Measurements from ENCODE around the gene DYNC2LI1.

DYNC2LI1 gene

DNA sequence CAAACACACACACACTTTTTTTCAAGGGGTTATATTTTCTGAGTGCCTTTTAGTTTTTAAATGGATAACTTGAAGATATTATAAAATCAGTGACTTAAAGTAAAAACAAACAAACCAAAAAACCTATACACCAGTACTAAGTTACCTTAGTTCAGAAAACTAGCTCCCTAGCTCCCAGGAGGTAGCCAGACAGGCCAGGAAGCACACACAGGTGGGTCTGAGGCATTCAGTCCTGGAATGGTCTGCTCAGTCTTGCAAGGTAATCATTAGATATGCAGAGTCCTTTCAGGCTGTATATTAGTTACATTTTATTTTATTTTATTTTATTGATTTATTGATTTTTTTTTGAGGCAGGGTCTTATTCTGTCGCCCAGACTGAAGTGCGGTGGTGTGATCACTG, 10.7 kb upstream of the DYNC2LI1 start:
- no peak for DNase-seq (ENCODE audit: low read depth in 2 of 2)

DNA sequence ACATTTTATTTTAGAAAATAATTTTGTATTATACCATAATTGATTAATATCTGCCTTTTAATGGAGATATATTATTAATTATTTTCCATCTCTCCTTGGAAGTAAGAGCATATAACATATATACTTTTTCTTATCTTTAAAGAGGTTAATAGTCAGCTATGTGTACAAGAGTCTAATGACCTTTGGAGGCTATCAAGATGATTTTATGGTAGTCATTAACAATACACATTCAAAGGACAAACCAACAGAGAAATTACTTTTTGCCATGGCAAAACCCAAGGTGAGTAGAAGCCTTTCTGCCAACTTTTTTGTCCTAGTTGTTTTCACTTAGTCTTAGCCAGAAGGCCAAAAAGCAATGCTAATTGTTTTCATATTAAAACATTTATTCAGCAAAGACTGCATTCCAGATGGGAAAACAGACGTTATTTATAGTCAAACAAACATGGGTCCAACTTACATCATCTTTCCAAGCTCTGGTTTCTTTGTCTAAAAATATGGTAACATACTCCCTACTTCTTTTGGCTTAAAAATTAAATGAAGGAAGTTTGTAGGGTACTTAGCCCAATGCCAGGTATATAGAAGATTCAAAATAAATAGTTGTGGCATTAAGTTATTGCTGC, 9.6 kb upstream of the DYNC2LI1 start:
- DNase-seq (ENCODE audit: low read depth in 2 of 2), result no peak

DNA sequence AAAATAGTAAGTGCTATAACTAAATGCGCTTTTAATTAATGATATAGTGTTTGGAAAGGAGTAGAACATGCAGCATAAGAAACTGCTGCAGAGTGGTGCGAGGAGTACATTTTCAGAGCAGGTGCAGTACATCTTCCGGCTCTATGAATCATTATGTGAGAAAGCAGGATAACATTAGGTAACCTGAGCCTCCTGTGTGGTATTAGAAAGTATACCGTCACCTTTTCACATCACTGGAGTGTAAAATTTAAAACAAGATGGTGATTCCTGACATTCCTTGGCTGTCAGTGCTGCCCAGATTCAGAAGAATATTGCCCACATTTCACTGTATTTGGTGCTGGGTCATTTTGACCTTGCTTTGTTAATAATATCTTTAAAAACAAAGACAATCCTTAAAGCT, 7.8 kb upstream of the DYNC2LI1 start:
- no peak for DNase-seq (ENCODE audit: low read depth in 2 of 2)

DNA sequence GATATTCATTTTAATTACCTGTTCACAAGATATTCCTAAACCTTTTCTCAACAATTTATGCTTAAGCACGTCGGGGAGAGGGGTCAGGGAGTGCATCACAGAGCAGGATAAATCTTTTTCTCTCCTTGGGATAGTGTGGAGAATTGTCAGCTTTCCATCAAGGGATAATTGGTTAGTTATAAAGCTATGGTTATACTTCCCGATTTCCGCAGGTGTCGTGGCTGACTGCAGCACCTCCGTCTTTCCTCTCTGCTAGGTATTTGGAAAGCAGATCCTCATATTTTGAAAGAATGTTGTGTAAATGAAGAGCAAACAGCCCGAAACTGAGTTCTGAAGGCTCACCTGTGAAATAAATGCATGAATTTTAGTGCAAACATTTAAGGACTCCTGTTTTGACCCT, 778 bp downstream of the DYNC2LI1 start:
- no peak for DNase-seq (ENCODE audit: low read depth in 2 of 2)

DNA sequence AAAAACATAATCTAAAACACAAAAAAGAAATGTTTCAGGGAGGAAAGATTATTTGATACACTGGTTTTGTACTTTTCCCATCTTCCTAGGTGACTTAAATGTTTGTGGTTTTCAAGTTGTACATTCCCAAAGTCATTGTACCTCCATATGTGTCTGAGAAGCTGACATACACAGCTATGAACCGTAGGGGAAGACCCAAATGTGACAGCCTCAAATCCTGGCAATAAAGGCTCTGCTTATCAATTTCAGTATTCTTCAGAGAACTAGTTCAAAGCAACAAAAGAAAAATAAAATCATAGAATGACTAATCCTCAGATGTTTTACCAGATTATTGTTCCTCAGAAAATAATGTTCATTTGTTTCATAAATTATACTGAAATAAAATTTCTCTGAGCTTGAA, 2.5 kb downstream of the DYNC2LI1 start:
- DNase-seq (ENCODE audit: low read depth in 2 of 2), result no peak

DNA sequence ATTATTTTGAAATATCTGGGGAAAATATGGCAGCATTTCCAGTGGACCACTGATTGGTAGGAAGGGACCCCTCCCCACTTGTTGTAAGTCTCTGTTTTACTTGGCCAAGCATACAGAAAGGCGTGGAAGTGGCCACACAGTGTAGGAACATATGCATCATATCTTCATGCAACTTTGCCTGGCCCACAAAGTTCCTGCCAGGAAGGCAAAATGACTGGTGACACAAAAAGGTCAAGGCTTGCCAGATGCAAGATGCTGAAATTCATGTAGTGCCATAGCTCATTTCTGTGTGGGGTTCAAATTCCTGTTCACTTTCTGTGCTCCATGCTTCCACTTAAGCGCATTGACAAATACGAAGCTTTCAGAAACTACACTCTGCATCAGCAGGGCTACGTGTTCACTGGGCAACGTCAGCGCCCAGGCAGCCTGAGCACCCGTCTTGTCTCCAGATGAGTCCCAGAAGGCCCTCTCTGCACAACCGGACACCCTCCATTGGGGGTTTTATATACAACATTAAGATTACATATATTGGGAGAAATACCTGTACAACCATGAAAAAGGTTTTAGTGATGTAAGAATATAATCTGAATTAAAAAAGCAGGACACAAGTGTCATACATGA, 3.6 kb downstream of the DYNC2LI1 start:
- no peak for DNase-seq (ENCODE audit: low read depth in 2 of 2)

DNA sequence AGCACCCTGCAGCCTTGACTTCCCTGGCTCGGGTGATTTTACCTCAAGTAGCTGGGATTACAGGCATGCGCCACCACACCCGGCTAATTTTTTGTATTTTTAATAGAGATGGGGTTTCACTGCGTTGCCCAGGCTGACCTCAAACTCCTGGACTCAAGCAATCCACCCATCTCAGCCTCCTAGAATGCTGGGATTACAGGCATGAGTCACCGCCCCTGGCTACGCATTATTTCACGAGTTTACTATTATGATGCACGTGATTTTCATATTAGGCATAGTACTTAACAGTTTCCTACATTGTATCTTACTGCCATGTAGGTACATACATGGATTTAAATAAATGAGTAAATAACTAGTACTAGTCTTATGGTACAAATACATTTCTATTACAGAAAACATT, 4.4 kb downstream of the DYNC2LI1 start:
- DNase-seq (ENCODE audit: low read depth in 2 of 2), result no peak

DNA sequence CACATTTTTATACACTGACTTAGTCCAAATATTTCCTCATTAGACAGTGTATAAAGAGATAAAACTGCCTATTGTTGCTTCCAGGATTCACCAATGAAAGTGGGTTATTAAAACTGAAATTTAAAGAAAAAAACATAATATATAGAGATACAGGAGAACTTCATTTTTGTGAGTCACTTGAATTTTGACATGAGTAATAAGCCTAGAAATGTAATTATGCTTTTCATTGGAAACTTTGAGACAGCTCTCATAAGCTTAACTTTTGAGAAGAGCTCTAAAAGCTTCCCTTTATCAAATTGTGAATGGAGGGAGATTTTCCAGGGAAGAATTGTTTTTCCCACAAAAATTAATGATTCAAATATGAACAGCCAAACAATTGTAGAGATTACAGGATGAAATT, 14.1 kb downstream of the DYNC2LI1 start:
- no peak for DNase-seq (ENCODE audit: low read depth in 2 of 2)

DNA sequence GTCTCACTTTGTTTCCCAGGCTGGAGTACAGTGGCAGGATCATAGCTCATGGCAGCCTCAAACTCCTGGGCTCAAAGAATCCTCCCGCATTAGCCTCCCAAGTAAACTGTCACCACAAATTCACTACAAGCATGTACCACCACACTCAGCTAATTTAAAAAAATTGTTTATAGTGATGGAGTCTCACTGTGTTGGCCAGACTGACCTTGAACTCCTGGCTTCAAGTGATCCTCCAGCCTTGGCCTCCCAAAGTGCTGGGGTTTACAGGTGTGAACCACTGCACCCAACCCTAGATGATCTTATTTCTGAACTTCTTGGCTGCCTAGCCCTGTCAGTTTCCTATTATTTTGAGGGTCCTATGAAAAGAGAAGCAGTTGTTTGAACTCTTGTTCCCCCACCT, 14.8 kb downstream of the DYNC2LI1 start:
- no peak for DNase-seq (ENCODE audit: low read depth in 2 of 2)

DNA sequence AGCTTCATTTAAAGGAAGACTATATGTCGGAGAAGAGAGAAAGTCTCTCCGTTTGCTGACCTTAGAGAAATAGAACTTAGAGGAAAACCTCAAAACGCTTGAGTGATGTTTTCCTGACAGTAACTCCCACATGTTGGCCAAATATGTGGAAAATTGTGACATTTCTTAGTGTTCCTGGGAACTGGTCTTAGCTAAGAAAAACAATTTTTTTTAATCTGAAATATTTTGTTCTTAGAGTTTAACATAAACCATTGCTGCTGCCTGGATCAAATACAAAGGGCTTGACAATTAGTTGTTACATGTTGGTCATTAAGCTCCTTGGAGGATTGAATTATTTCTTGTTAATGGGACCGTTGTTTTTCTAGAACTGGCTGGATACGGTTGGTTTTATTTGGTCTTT, 16.3 kb downstream of the DYNC2LI1 start:
- no peak for DNase-seq (ENCODE audit: low read depth in 2 of 2)

DNA sequence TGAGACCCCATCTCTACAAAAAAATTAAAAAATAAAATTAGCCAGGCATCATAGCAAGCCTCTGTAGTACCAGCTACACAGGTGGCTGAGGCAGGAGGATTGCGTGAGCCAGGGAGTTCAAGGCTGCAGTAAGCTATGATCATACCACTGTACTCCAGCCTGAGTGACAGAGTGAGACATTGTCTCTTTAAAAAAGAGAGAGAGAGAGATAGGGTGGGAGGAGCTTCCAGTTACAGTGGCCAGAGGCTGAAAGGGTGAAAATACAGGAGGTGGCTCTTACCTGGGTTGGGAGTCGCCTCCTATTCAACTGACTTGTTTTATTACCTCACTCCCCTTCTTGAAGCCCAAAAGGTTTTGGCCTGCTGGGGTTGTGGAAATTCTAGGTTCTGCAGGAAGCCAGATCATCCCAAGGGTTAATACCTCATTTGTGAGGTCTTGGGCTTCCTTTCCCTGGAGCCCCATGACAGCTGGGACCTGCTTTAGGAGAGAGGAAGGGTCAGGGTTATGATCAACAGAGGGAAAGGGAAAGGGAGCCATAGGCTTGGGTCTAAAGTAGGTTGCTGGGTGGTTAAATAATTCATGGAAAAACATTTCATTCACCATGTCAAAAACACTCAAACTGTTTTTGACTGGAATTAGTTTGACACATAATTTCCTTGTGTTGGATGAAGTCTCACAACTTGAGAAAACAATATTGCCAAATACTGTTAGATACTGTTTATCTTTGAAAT, 17.4 kb downstream of the DYNC2LI1 start:
- no peak for DNase-seq (ENCODE audit: low read depth in 2 of 2)

DNA sequence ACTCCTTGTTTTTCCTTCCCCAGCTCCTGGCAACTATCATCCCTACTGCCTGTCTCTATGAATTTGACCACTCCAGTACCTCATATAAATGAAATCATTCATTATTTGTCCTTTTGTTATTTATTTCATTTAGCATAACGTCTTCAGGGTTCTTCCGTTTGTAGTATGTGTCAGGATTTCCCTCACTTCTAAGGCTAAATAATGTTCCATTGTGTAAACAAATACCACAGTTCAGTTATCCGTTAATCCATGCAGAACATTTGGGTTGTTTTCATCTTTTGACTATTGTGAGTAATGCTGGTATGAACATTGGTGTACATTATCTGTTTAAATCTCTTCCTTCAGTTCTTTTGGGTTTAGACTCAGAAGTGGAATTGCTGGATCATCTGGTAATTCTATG, 18.8 kb downstream of the DYNC2LI1 start:
- no peak for DNase-seq (ENCODE audit: low read depth in 2 of 2)

DNA sequence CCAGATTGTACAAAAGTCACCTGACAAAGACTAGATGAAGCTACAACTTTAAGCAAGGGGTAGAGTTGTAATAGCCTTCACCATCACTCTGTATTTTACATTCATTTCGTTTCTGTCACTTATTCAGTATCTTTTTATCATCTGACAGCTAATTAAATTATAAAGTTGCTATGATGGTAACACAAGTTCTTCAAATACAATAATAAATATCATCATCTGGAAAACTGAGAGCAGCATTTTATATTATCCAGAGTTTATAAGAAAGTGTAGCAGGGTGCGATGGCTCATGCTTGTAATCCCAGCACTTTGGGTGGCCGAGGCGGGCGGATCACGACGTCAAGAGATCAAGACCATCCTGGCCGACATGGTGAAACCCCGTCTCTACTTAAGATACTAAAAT, 21.1 kb downstream of the DYNC2LI1 start:
- no peak for DNase-seq (ENCODE audit: low read depth in 2 of 2)

DNA sequence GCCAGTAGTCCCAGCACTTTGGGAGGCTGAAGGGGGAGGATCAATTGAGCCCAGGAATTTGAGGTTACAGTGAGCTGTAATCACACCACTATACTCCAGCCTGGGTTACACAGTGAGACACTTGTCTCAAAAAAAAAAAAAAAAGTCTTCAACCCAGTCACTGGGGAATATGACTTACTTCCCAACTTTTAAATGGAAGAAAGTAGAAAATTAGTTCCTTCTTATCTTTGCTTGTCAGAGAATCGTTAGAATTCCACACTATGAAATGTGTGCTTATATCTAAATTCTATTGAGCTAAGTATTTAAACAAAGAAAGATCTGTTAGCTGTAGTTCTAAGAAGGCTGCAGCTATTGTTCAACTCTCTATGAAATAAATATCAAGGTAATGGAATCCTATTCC, 22.4 kb downstream of the DYNC2LI1 start:
- DNase-seq (ENCODE audit: low read depth in 2 of 2), result no peak

DNA sequence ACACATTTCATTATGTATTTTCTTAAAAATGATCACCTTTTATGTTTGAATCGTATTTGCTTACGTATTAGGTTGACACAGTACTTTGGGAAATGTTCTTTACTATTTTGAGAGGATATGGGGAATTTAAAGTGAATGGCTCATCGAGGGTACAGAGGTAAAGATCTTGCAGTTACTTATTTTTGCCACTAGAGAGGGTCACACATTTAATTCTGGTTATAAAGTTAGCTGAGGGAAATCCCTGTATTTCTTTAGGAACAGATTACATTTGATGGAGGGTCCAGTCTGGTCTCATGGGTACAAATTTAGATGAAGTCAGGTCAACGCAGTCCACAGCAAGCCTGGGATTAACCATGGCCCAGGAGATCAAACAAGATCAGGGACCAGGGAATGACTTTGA, 24.5 kb downstream of the DYNC2LI1 start:
- DNase-seq (ENCODE audit: low read depth in 2 of 2), result no peak

DNA sequence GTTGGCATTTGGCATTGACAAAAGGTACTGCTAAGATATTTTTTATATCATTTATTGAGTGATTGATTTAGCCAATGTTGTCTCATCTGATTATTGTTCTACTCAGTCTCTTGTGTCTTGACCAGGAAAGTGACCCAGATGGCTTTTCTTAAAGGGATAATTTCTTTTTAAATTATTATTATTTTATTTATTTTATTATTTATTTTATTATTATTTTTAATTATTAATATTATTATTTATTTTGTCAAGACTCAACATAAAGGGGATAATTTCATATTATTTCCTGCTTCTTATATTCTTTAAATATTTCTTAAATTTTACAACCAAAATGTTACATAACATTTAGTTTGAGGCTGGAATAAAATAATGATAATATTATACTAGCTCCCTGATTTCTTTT, 27.1 kb downstream of the DYNC2LI1 start:
- no peak for DNase-seq (ENCODE audit: low read depth in 2 of 2)

DNA sequence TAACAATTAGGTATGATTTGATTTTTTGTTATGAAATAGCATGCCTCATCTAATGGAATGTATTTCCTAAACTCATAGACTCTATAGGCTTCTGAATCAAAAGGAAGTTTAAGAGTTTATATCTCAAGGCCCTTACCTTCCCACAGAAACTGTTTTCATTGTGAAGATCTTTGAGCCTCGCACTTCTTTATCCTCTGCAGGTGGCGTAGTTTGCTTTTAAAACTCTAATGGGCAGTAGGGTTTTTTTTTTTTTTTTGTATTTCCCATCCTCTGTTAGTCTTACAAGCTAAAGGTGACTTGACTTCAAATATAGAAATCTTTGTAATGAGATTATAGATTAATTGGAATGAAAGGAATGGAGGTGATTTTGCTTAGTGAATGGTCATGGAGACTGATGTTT, 28.3 kb downstream of the DYNC2LI1 start:
- DNase-seq (ENCODE audit: low read depth in 2 of 2), result no peak

DNA sequence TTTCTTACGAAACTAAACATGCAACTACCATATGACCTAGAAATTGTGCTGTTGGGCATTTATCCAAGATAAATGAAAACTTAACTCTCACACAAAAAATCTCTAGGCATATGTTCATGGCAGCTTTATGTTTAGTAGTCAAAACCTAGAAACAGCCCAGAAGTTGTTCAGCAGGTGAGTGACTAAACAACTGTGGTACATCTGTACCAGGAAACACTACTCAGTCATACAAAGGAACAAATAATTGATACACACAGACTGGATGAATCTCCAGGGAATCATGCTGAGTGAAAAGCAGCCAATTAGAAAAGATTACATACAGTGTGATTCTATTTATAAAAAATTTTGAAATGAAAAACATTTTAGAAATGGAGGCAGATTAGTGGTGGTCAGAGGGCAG, 29.3 kb downstream of the DYNC2LI1 start:
- no peak for DNase-seq (ENCODE audit: low read depth in 2 of 2)

DNA sequence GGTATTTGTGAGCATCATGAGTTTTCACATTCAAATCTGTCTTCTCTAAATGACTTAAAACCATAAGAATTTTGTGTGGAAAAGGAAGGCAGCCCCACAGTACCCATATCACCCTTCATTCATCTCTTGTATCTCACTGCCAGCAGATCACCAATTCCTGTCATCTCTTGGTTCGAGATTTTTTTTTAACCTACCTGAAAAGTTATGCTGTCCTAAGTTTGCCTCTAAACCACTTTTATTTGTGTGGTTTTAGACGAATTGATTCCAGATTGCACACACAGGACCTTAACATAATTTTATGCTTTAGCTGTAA, 32.8 kb downstream of the DYNC2LI1 start:
- no peak for DNase-seq (ENCODE audit: low read depth in 2 of 2)

DNA sequence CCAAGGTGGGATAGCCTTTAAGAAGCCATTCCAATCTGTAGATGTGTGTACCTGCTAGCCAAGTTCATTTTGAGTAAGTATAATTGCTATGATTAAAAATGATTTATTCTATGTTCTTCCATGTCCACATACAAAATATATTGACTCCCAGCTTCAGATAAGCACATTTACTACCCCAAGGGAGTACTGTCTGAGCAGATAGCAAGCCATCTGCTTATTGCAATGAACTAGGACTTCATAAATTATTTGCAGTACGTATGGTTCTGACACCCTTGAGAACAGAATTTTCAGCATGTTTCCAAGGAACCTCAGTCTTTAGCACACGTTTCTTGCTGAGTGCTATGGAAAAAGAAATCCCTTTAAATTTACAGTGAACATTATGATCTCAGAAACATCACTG, 36.6 kb downstream of the DYNC2LI1 start:
- no peak for DNase-seq (ENCODE audit: low read depth in 2 of 2)

DNA sequence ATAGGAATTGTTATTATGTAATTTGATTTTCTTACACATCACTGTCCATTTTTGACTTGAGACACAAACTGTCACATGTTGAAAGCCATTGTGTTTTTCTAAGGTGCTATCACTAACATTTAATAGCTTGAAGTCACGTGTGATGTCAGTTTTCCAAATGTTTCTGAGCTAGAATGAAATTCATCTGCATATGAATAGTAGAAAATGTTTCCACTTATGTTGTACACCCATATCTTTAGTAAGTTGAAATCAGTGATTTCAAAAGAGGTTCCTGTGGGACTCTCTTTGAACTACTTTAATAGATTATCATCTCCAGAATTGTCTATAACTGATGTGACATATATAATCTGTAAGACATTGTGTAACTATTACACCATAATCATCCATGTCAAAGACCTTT, 37.0 kb downstream of the DYNC2LI1 start:
- no peak for DNase-seq (ENCODE audit: low read depth in 2 of 2)

DNA sequence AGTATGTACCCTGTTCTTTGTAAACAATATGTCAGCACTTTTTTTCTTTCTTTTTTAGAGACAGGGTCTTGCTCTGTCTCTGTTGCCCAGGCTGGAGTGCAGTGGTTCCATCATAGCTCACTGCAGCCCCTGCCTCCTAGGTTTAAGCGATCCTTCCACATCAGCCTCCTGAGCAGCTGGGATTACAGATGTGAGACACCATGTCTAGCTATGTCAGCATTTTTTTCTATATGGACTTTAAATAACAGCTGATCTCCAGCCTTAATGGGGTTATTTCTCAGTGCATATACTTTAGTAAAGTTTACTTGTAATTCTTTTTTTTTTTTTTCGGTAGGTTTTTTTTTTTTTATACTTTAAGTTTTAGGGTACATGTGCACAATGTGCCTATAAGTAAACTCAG, 38.2 kb downstream of the DYNC2LI1 start:
- no peak for DNase-seq (ENCODE audit: low read depth in 2 of 2)

DNA sequence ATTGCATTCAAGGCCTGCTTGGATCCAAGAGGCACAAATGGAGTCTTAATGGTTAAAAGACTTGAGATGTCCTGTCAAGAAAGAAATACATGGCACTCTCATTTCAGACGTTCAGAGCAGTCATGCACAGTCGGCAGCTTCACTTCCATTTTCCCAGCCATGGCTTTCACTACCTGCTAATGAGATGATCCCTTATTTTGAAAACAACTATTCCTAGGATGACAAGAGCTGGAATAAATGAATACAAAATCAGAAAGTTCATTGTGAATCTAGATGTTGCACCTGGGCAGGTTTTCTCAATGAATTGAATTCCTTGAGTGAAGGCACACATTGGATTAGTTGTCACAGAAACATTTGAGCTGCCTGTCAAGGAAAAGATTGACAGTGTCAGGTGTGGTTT, 39.1 kb downstream of the DYNC2LI1 start:
- no peak for DNase-seq (ENCODE audit: low read depth in 2 of 2)

DNA sequence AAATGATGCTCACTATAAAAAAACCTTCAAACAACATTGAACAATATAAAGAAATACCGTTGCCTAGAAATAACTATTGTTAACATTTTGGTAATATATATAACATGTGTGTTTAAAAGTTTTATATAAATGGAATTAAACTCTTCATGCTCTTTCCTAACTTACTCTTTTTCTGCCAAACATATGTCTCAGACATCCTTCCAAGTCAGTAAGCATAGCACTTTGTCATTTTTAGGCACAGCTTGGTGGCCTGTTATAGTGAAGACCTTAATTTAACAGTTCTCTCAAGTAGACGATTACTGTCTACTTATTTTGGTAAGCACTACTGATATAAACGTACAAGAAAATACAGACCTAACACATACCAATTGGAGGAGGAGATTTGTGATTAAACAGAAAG, 40.9 kb downstream of the DYNC2LI1 start:
- no peak for DNase-seq (ENCODE audit: low read depth in 2 of 2)
